IMR-90 (cell line): ENCODE data around the gene TFRC. TPM values are rescaled to one million over a fixed set of nuclear protein-coding genes. Genes with fewer than 3 reads are reported as not detected.

ENCODE experiments used
- ATAC-seq: fragments of 200-7000 bp; cut with Tn5 transposase; 2 replicates; pipeline ENCODE4 v1.9.1; 2020; ENCODE audit warnings: low read depth, mild to moderate bottlenecking, moderate library complexity
- BruUV-seq: library from RNA; stranded (reverse); fragments of 400-500 nt; replicated peaks from 2 replicates; lab custom pipeline; 2021; lab: Mats Ljungman, UMichigan
- CTCF ChIA-PET: fragments of 300-600 bp; formaldehyde crosslinking; extraction: SDS; loops from one replicate; lab custom pipeline; 2021; ENCODE audit warnings: antibody characterized with exemption; lab: Yijun Ruan, JAX
- POLR2A ChIA-PET: fragments of 300-600 bp; sonication (Branson Sonifier 250); formaldehyde crosslinking; loops from one replicate; lab custom pipeline; 2022; ENCODE audit warnings: antibody characterized with exemption; ENCODE audit not compliant: unreplicated experiment; lab: Charles Lee
- DNase-seq: peaks from one replicate; pipeline ENCODE4 v3.0.0; 2013
- H2AFZ ChIP-seq: replicated peaks from 2 replicates; pipeline ENCODE3; 2013; ENCODE audit warnings: low read length, mild to moderate bottlenecking; ENCODE audit not compliant: poor library complexity
- H2AK5ac ChIP-seq: 2 replicates; pipeline ENCODE4 v1.6.1; 2013; ENCODE audit warnings: low read depth, low read length, inconsistent platforms
- H2AK9ac ChIP-seq: replicated peaks from 2 replicates; pipeline ENCODE3; 2013; ENCODE audit warnings: mild to moderate bottlenecking, low read depth, low read length, moderate library complexity; ENCODE audit not compliant: poor library complexity
- H2BK120ac ChIP-seq: 2 replicates; pipeline ENCODE4 v1.6.1; 2013; ENCODE audit warnings: low read depth, low read length, inconsistent platforms
- H2BK15ac ChIP-seq: 3 replicates; pipeline ENCODE4 v1.6.1; 2013; ENCODE audit warnings: low read depth, low read length, inconsistent platforms
- H2BK20ac ChIP-seq: 2 replicates; pipeline ENCODE4 v1.6.1; 2013; ENCODE audit warnings: low read depth, mild to moderate bottlenecking, inconsistent platforms, low read length, moderate library complexity
- H2BK5ac ChIP-seq: 2 replicates; pipeline ENCODE4 v1.6.1; 2013; ENCODE audit warnings: mild to moderate bottlenecking, low read depth, low read length, inconsistent platforms; ENCODE audit not compliant: poor library complexity, severe bottlenecking
- H3K14ac ChIP-seq: replicated peaks from 2 replicates; pipeline ENCODE4 v1.6.1; 2013; ENCODE audit warnings: low read depth, low read length, inconsistent platforms
- H3K18ac ChIP-seq: 2 replicates; pipeline ENCODE4 v1.6.1; 2013; ENCODE audit warnings: low read depth, low read length, control low read depth
- H3K23ac ChIP-seq: 2 replicates; pipeline ENCODE4 v1.6.1; 2013; ENCODE audit warnings: low read depth, low read length, inconsistent platforms
- H3K27ac ChIP-seq: 2 replicates; pipeline ENCODE4 v1.5.1; 2013; ENCODE audit warnings: mild to moderate bottlenecking, control low read depth, low read length; ENCODE audit not compliant: insufficient read depth
- H3K27me3 ChIP-seq: 2 replicates; pipeline ENCODE4 v1.6.1; 2013; ENCODE audit warnings: low read length; ENCODE audit not compliant: control insufficient read depth, insufficient read depth
- H3K36me3 ChIP-seq: 2 replicates; pipeline ENCODE4 v1.6.1; 2013; ENCODE audit warnings: low read length, mixed read lengths; ENCODE audit not compliant: control insufficient read depth, insufficient read depth
- H3K4ac ChIP-seq: 2 replicates; pipeline ENCODE4 v1.6.1; 2013; ENCODE audit warnings: low read depth, low read length, inconsistent platforms
- H3K4me1 ChIP-seq: 2 replicates; pipeline ENCODE4 v1.6.1; 2013; ENCODE audit warnings: low read length, mixed read lengths; ENCODE audit not compliant: control insufficient read depth, insufficient read depth
- H3K4me2 ChIP-seq: 2 replicates; pipeline ENCODE4 v1.6.1; 2013; ENCODE audit warnings: low read depth, mild to moderate bottlenecking, control low read depth, low read length, moderate library complexity
- H3K4me3 ChIP-seq: 2 replicates; pipeline ENCODE4 v1.5.1; 2013; ENCODE audit warnings: low read depth, mild to moderate bottlenecking, control low read depth, low read length, moderate library complexity; ENCODE audit not compliant: insufficient read depth
- H3K56ac ChIP-seq: 2 replicates; pipeline ENCODE4 v1.6.1; 2013; ENCODE audit warnings: low read length, inconsistent platforms; ENCODE audit not compliant: insufficient read depth; ENCODE audit errors: extremely low read depth
- H3K79me1 ChIP-seq, 2 experiments: 2 replicates each; pipeline ENCODE4 v1.6.1; 2013; ENCODE audit warnings: low read length in 2 of 2, inconsistent platforms in 1 of 2, low read depth in 1 of 2
- H3K9ac ChIP-seq: 2 replicates; pipeline ENCODE4 v1.6.1; 2013; ENCODE audit warnings: low read depth, low read length, control low read depth
- H3K9me1 ChIP-seq: 2 replicates; pipeline ENCODE4 v1.6.1; 2013; ENCODE audit warnings: low read length, inconsistent platforms; ENCODE audit not compliant: insufficient read depth
- H3K9me3 ChIP-seq: 2 replicates; pipeline ENCODE4 v1.6.1; 2013; ENCODE audit warnings: low read length; ENCODE audit not compliant: control insufficient read depth, insufficient read depth
- H4K20me1 ChIP-seq: 2 replicates; pipeline ENCODE4 v1.6.1; 2013; ENCODE audit warnings: low read length, inconsistent platforms; ENCODE audit not compliant: insufficient read depth
- H4K5ac ChIP-seq: 2 replicates; pipeline ENCODE4 v1.6.1; 2013; ENCODE audit warnings: mild to moderate bottlenecking, low read depth, low read length, control low read depth
- H4K8ac ChIP-seq, 2 experiments: 2 replicates each; pipeline ENCODE4 v1.6.1; 2013; ENCODE audit warnings: low read depth in 2 of 2, low read length in 2 of 2, control low read depth in 1 of 2, inconsistent platforms in 1 of 2
- H4K91ac ChIP-seq: 2 replicates; pipeline ENCODE4 v1.6.1; 2013; ENCODE audit warnings: low read depth, low read length, inconsistent platforms; ENCODE audit not compliant: insufficient read depth
- BHLHE40 ChIP-seq: fragments of 150-350 bp; IDR thresholded peaks from 2 replicates; pipeline ENCODE4 v1.6.1; 2016; ENCODE audit warnings: mild to moderate bottlenecking, low read depth, low read length
- CEBPB ChIP-seq: IDR thresholded peaks from 2 replicates; pipeline ENCODE4 v1.6.1; 2012; ENCODE audit warnings: low read depth, low read length, improper control_type of control experiment
- CHD1 ChIP-seq: IDR thresholded peaks from 2 replicates; pipeline ENCODE4 v1.6.1; 2012; ENCODE audit warnings: low read depth, low read length, improper control_type of control experiment
- FOS ChIP-seq: fragments of 150-350 bp; IDR thresholded peaks from 2 replicates; pipeline ENCODE4 v1.6.1; 2016; ENCODE audit warnings: low read depth, low read length
- MAFK ChIP-seq: IDR thresholded peaks from 2 replicates; pipeline ENCODE4 v1.6.1; 2012; ENCODE audit warnings: low read depth, low read length, improper control_type of control experiment
- MAZ ChIP-seq: IDR thresholded peaks from 2 replicates; pipeline ENCODE4 v1.6.1; 2012; ENCODE audit warnings: low read depth, mild to moderate bottlenecking, low read length, improper control_type of control experiment, moderate library complexity, borderline replicate concordance
- MXI1 ChIP-seq: IDR thresholded peaks from 2 replicates; pipeline ENCODE4 v1.6.1; 2012; ENCODE audit warnings: low read depth, mild to moderate bottlenecking, low read length, moderate library complexity, borderline replicate concordance
- NFE2L2 ChIP-seq: fragments of 150-350 bp; IDR thresholded peaks from 2 replicates; pipeline ENCODE4 v1.6.1; 2016; ENCODE audit warnings: low read depth, mild to moderate bottlenecking, low read length
- POLR2A ChIP-seq: IDR thresholded peaks from 2 replicates; pipeline ENCODE4 v1.6.1; 2012; ENCODE audit warnings: mild to moderate bottlenecking, low read depth, low read length
- RAD21 ChIP-seq: IDR thresholded peaks from 2 replicates; pipeline ENCODE4 v1.6.1; 2012; ENCODE audit warnings: low read length, improper control_type of control experiment
- RCOR1 ChIP-seq: IDR thresholded peaks from 2 replicates; pipeline ENCODE4 v1.6.1; 2012; ENCODE audit warnings: mild to moderate bottlenecking, low read length, improper control_type of control experiment; ENCODE audit not compliant: insufficient replicate concordance
- RFX5 ChIP-seq: IDR thresholded peaks from 2 replicates; pipeline ENCODE4 v1.8.0; 2012; ENCODE audit warnings: low read depth, mild to moderate bottlenecking, low read length, moderate library complexity
- SMC3 ChIP-seq: fragments of 150-350 bp; IDR thresholded peaks from 2 replicates; pipeline ENCODE4 v1.6.1; 2016; ENCODE audit warnings: low read depth, mild to moderate bottlenecking, antibody characterized with exemption, low read length, moderate library complexity
- WGBS, 2 experiments: methylation state at CpG; one replicate each; pipeline versions ENCODE4 v1.1.5 to v1.1.7; 2013; ENCODE audit warnings: missing lambda C conversion rate in 2 of 2; ENCODE audit not compliant: insufficient read length in 1 of 2; ENCODE audit errors: extremely low coverage in 2 of 2; 5-methylcytosine and 5-hydroxymethylcytosine counted together
- dilution Hi-C: fragments of 300-500 bp; cut with HindIII; formaldehyde crosslinking; loops from one replicate; pipeline ENCODE4 v1.14.3; 2018; ENCODE audit warnings: low sequenced_read_pairs; ENCODE audit not compliant: unreplicated experiment
- in situ Hi-C: fragments of 300-500 bp; cut with MboI; formaldehyde crosslinking; loops from 3 replicates; pipeline ENCODE4 v1.14.3; 2019; ENCODE audit warnings: low sequenced_read_pairs, inconsistent platforms, mixed read lengths
- intact Hi-C: fragments of 100-400 bp; cut with micrococcal nuclease; formaldehyde crosslinking; loops from 2 replicates; pipeline ENCODE4 v1.10.0; 2022
- polyA plus RNA-seq, 3 experiments: library from polyadenylated mRNA; depleted of rRNA; stranded (reverse); fragments of >200 nt; gene quantifications; 2 replicates each; pipeline ENCODE4 v1.2.3, GENCODE V29; 2012; ENCODE audit warnings: low replicate concordance in 1 of 3
- total RNA-seq: library from RNA; depleted of rRNA; stranded (reverse); fragments of >200 nt; gene quantifications from 2 replicates; pipeline ENCODE4 v1.2.3, GENCODE V29; 2012
- TF ChIP-seq, protein P1 (sequence below): conservative IDR thresholded peaks from 2 replicates; pipeline ENCODE4 v1.5.1; 2012; ENCODE audit warnings: mild to moderate bottlenecking, low read depth, low read length, improper control_type of control experiment
- TF ChIP-seq, protein P2 (sequence below): fragments of 150-350 bp; IDR thresholded peaks from 2 replicates; pipeline ENCODE4 v1.6.1; 2016; ENCODE audit warnings: low read depth, mild to moderate bottlenecking, low read length, moderate library complexity, borderline replicate concordance
- TF ChIP-seq, protein P3 (sequence below): fragments of 150-350 bp; IDR thresholded peaks from 2 replicates; pipeline ENCODE4 v1.6.1; 2017; ENCODE audit warnings: mild to moderate bottlenecking, antibody characterized with exemption, low read length, low read depth

TFRC gene
- total and polyA plus RNA-seq, 2 of the 4 experiments (the other 2 are of a cell fraction): 78.6 to 156 TPM

DNA sequence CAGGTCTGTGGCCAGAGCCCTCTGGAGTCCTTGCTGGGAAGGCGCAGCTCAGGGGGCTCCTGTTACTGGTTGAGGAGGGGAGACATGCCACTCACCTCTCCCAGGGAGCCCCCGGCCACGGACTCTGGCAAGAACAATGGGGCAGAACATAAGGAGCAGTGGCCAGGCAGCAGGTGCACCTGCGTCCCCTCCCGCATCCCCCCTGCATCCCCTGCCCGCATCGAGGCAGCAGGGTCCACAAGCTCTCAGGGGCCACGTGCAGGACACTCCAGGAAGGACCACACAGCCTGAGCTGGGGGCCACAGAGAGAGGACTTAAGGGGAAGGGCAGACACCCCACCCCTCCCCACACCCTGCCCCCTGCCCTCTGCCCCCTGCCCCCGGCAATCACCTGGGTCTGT lies 73.0 kb downstream of the TFRC start:
- H2BK5ac ChIP-seq: no peak overlapping the region
- in situ Hi-C loops: no loop called here
- H4K20me1 ChIP-seq: no peaks in the 10 kb centered on the region
- no peak overlapping the region for H2AK5ac ChIP-seq
- H3K18ac ChIP-seq: no peak overlapping the region
- CTCF ChIA-PET: interaction anchor here (0.7 kb wide), 1 partner anchor 11 kb away, joined by 3 read pairs; no protein-coding TSS in a partner anchor
- peaks cover 3% of the 10 kb centered on the region for H3K9me3 ChIP-seq
- no peaks in the 10 kb centered on the region for H3K4me1 ChIP-seq
- intact Hi-C loops: no loop called here
- DNase-seq (no peak), ATAC-seq (no peak)
- no peak overlapping the region for H4K8ac ChIP-seq
- H2BK20ac ChIP-seq: no peak overlapping the region
- POLR2A ChIA-PET: no interaction called here
- no peak overlapping the region for H4K91ac ChIP-seq
- no peak overlapping the region for H3K56ac ChIP-seq
- 96% methylated on average over 4 of the region's 9 CpGs; no CpG with 5 or more reads in 1 of the 2 experiments for WGBS, 2 experiments
- no peaks in the 10 kb centered on the region for H3K79me1 ChIP-seq
- no peak overlapping the region for H3K27ac ChIP-seq
- no peaks in the 10 kb centered on the region for H3K9me1 ChIP-seq
- no peak overlapping the region for H2BK15ac ChIP-seq
- H2AFZ ChIP-seq: no peak overlapping the region
- no peak overlapping the region for H3K4me3 ChIP-seq
- no peaks in the 10 kb centered on the region for H3K36me3 ChIP-seq
- H3K27me3 ChIP-seq: peaks cover 33% of the 10 kb centered on the region
- TF ChIP-seq POLR2A (no peak), CEBPB (no peak), MXI1 (no peak), NFE2L2 (no peak), RCOR1 (no peak), RFX5 (no peak), MAZ (no peak), RAD21 (no peak), MAFK (no peak), CHD1 (no peak), BHLHE40 (no peak), SMC3 (no peak), FOS (no peak)
- TF ChIP-seq, protein P1, sequence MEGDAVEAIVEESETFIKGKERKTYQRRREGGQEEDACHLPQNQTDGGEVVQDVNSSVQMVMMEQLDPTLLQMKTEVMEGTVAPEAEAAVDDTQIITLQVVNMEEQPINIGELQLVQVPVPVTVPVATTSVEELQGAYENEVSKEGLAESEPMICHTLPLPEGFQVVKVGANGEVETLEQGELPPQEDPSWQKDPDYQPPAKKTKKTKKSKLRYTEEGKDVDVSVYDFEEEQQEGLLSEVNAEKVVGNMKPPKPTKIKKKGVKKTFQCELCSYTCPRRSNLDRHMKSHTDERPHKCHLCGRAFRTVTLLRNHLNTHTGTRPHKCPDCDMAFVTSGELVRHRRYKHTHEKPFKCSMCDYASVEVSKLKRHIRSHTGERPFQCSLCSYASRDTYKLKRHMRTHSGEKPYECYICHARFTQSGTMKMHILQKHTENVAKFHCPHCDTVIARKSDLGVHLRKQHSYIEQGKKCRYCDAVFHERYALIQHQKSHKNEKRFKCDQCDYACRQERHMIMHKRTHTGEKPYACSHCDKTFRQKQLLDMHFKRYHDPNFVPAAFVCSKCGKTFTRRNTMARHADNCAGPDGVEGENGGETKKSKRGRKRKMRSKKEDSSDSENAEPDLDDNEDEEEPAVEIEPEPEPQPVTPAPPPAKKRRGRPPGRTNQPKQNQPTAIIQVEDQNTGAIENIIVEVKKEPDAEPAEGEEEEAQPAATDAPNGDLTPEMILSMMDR: no peak
- TF ChIP-seq, protein P2, sequence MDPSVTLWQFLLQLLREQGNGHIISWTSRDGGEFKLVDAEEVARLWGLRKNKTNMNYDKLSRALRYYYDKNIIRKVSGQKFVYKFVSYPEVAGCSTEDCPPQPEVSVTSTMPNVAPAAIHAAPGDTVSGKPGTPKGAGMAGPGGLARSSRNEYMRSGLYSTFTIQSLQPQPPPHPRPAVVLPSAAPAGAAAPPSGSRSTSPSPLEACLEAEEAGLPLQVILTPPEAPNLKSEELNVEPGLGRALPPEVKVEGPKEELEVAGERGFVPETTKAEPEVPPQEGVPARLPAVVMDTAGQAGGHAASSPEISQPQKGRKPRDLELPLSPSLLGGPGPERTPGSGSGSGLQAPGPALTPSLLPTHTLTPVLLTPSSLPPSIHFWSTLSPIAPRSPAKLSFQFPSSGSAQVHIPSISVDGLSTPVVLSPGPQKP: no peak
- TF ChIP-seq, protein P3, sequence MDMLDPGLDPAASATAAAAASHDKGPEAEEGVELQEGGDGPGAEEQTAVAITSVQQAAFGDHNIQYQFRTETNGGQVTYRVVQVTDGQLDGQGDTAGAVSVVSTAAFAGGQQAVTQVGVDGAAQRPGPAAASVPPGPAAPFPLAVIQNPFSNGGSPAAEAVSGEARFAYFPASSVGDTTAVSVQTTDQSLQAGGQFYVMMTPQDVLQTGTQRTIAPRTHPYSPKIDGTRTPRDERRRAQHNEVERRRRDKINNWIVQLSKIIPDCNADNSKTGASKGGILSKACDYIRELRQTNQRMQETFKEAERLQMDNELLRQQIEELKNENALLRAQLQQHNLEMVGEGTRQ: no peak
- H2AK9ac ChIP-seq: no peak overlapping the region
- dilution Hi-C loops: no loop called here
- no peak overlapping the region for H3K4me2 ChIP-seq
- H2BK120ac ChIP-seq: no peak overlapping the region
- no peak overlapping the region for H3K23ac ChIP-seq
- H3K14ac ChIP-seq: no peak overlapping the region
- no TSS peak for BruUV-seq
- no peak overlapping the region for H3K9ac ChIP-seq
- no peak overlapping the region for H3K4ac ChIP-seq
- no peak overlapping the region for H4K5ac ChIP-seq
